VCaP (cell line): ENCODE results near the gene SPTBN5.

Experiments used
- H3K27ac ChIP-seq: fragments of 450-650 bp; 2 replicates; pipeline ENCODE4 v1.5.1; 2017
- TF ChIP-seq, protein P1 (sequence below): fragments of 450-650 bp; conservative IDR thresholded peaks from 2 replicates; pipeline ENCODE4 v1.5.1; 2017; ENCODE audit warnings: mild to moderate bottlenecking, moderate library complexity

SPTBN5 gene

DNA sequence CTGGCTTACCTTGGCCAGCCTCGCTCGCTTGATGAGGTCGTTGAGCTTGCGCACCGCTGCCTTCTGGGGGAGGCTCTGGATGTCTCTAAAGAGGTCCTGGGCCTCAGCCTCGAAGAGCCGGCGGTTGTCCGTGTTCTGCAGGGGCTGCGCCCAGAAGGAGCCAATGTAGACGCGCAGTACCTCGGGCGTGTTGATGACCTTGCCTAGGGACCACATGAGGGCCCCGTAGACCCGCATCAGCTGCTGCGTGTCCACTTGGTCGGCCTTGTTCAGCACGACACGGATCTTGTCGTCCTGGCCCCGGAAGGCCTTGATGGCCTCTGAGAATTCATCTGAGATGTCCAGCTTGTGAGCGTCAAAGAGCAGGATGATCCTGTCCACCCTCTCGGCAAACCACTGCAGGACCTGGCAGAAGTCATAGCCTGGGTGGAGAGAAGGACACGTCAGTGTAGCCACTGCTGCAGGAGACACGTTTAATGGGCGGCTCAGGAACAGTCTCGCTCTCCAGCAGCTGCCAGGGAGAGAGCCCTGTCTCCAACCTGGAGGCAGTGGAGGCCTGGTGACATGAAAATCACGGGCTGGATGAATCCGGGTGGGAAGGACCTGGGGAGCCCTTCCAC lies 25.5 kb upstream of the SPTBN5 start:
- TF ChIP-seq, protein P1, sequence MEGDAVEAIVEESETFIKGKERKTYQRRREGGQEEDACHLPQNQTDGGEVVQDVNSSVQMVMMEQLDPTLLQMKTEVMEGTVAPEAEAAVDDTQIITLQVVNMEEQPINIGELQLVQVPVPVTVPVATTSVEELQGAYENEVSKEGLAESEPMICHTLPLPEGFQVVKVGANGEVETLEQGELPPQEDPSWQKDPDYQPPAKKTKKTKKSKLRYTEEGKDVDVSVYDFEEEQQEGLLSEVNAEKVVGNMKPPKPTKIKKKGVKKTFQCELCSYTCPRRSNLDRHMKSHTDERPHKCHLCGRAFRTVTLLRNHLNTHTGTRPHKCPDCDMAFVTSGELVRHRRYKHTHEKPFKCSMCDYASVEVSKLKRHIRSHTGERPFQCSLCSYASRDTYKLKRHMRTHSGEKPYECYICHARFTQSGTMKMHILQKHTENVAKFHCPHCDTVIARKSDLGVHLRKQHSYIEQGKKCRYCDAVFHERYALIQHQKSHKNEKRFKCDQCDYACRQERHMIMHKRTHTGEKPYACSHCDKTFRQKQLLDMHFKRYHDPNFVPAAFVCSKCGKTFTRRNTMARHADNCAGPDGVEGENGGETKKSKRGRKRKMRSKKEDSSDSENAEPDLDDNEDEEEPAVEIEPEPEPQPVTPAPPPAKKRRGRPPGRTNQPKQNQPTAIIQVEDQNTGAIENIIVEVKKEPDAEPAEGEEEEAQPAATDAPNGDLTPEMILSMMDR, result no peak
- H3K27ac ChIP-seq, result no peak overlapping the region

DNA sequence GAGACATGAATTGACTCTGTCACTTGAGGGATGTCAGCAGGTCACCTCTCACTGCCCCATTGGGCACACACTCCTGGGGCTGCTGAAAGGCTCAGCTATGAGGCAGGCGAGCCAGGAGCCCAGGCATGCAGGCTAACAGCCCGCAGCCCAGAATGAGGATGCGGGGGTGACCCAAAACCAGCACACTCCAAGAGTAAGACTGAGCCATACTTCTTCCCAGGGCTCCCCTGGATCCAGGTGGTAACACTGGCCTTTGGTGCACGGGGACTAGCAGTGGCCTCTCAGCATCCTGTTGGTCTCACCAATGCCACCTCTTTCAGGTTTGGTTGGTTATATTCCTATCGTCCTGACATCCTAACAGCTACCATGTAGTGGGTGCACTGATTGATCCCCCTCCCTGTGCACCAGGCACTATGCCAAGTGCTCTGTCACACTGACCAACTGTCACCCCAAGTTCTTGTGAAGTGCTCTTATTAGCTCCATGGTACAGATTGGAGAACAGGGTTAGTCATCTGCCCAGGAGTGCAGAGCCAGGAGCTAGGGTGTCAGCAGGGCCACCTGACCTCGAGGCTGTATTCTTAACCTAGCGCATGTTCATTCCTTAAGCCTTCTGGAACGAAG lies 24.8 kb upstream of the SPTBN5 start:
- TF ChIP-seq, protein P1, result no peak
- H3K27ac ChIP-seq, result no peak overlapping the region

- TF ChIP-seq, protein P1, result no peak
- H3K27ac ChIP-seq, result no peak overlapping the region
Observed at GRCh38 chr15:41917767-41918430, 24.0 kb upstream of the SPTBN5 start.

- H3K27ac ChIP-seq, result no peak overlapping the region
- TF ChIP-seq, protein P1, result no peak
Observed at GRCh38 chr15:41915255-41915994, 21.6 kb upstream of the SPTBN5 start.

DNA sequence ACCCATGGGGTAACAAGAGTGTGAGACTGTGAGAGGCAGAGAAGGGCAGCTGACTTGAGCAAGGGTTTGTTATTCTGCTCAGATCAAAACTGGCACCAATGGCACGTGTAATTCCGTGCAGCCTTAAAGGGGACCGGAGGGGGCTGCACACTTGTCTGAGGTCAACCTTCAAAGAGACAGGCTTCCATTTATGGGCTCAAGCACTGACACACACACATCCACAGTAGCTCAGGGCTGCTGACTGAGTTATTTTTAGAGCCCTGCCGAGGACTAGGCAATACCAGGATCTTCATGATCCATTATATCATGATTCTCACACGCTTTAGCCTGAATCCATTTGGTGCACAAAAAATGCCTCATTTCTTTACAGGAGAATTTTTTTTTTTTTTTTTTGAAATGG lies 20.6 kb upstream of the SPTBN5 start:
- H3K27ac ChIP-seq, result no peak overlapping the region
- TF ChIP-seq, protein P1, result no peak

DNA sequence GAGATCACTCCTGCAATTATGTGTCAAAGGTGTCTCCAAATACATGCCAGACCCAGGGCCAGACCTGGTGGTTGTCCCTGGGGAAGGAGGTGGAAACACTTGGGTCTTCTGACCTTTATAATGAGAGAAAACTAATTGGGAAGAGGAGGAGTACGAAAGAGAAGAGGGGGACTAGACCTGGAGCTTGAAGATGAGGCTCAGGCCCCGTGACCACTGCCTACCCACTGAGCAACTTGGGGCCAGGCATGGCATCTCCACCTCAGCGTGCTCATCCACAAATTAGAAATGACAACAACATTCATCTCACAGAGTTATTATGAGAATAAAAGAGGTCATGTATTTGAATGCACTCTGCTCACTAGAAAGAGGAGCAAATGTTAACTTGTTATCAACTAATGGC lies 19.4 kb upstream of the SPTBN5 start:
- TF ChIP-seq, protein P1, result no peak
- H3K27ac ChIP-seq, result no peak overlapping the region

DNA sequence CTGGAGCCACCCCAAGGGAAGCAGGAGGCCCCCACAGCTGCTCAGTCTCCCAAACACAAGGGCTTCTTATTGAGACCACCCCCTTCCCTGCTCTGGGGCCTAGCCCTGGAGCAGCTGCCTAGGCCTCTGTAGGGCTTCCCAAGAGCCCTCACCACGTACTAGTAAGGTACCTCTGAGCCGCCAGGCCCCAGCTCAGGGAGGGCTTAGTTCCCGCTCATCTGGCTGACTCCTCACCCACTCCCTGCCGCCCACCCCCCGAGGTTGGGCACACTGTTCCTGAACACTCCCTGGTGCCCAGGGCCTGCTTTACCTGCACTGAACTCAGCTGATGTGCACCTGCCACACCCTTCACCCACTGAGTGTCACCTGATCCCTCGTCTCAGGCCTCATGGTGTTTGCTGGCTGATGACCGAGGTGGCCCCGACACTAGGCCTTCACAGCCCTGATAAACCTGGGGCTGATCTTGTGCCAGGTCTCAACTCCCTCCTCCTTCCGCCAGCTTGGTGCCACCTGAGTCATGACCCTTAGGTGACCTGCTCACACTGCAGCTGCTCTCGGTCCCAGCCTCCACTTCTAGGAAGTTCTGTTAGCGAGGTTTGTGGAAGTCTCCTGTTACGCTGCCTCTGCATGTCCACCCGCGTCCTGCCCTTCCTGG lies 18.0 kb upstream of the SPTBN5 start:
- H3K27ac ChIP-seq, result no peak overlapping the region
- TF ChIP-seq, protein P1, result no peak
